H1 (cell line): ENCODE results near the gene DHRS7B. TPM values are rescaled to one million over a fixed set of nuclear protein-coding genes. Genes with fewer than 3 reads are reported as not detected.

Experiments
- CTCF ChIA-PET: fragments of 300-600 bp; sonication (Branson Sonifier 250); formaldehyde crosslinking; loops from one replicate; lab custom pipeline; 2021; ENCODE audit not compliant: partially characterized antibody; lab: Charles Lee
- POLR2A ChIA-PET: fragments of 300-600 bp; sonication (Branson Sonifier 250); formaldehyde crosslinking; loops from one replicate; lab custom pipeline; 2021; ENCODE audit warnings: inconsistent platforms; ENCODE audit not compliant: partially characterized antibody; lab: Charles Lee
- DNase-seq, 2 experiments: peaks; one replicate each; pipeline versions ENCODE4 v3.0.0 to v3.0.0-alpha.2; 2010 to 2022; ENCODE audit warnings: low spot score in 2 of 2, low read depth in 1 of 2, mixed read lengths in 1 of 2
- FAIRE-seq: peaks from 2 replicates; lab custom pipeline; 2011; peaks lifted over from hg19 to GRCh38; lab: Jason Lieb, UNC
- H2AFZ ChIP-seq: 2 replicates; pipeline ENCODE4 v1.8.1; 2012; ENCODE audit warnings: low read length, inconsistent platforms
- H2AK5ac ChIP-seq: 2 replicates; pipeline ENCODE4 v1.6.1; 2013; ENCODE audit warnings: low read depth, low read length
- H2BK120ac ChIP-seq: replicated peaks from 2 replicates; pipeline ENCODE3; 2013; ENCODE audit warnings: low read depth, low read length, inconsistent platforms
- H2BK12ac ChIP-seq: 2 replicates; pipeline ENCODE4 v1.6.1; 2013; ENCODE audit warnings: low read depth, low read length
- H2BK15ac ChIP-seq: 2 replicates; pipeline ENCODE4 v1.6.1; 2013; ENCODE audit warnings: low read length
- H2BK20ac ChIP-seq: 2 replicates; pipeline ENCODE4 v1.6.1; 2013; ENCODE audit warnings: low read length
- H2BK5ac ChIP-seq: 2 replicates; pipeline ENCODE4 v1.6.1; 2013; ENCODE audit warnings: low read depth, low read length
- H3K14ac ChIP-seq: 2 replicates; pipeline ENCODE4 v1.6.1; 2013; ENCODE audit warnings: inconsistent platforms; ENCODE audit not compliant: insufficient read length
- H3K18ac ChIP-seq: 2 replicates; pipeline ENCODE4 v1.6.1; 2013; ENCODE audit warnings: low read length; ENCODE audit errors: extremely low read depth
- H3K23ac ChIP-seq: 2 replicates; pipeline ENCODE4 v1.6.1; 2013; ENCODE audit warnings: inconsistent platforms; ENCODE audit not compliant: insufficient read length
- H3K23me2 ChIP-seq: 2 replicates; pipeline ENCODE4 v1.6.1; 2013; ENCODE audit warnings: low read depth, low read length
- H3K27ac ChIP-seq: 2 replicates; pipeline ENCODE4 v1.6.1; 2011; ENCODE audit warnings: low read depth, low read length, inconsistent platforms
- H3K27me3 ChIP-seq, 4 experiments: replicated peaks in 1 of 4; 1 replicate in 1 of 4; 2 replicates in 3 of 4; pipeline versions ENCODE4 v1.6.1 to v1.8.1; 2011 to 2013; ENCODE audit warnings: low read length in 3 of 4, mild to moderate bottlenecking in 3 of 4, inconsistent platforms in 2 of 4, mixed read lengths in 2 of 4, moderate library complexity in 1 of 4; ENCODE audit not compliant: control insufficient read depth in 3 of 4, insufficient read depth in 3 of 4; ENCODE audit errors: extremely low read depth in 1 of 4
- H3K36me3 ChIP-seq, 4 experiments: 2 replicates each; pipeline versions ENCODE4 v1.6.1 to v1.8.1; 2011 to 2013; ENCODE audit warnings: mild to moderate bottlenecking in 4 of 4, low read length in 3 of 4, moderate library complexity in 2 of 4, control low read depth in 1 of 4, inconsistent platforms in 1 of 4; ENCODE audit not compliant: insufficient read depth in 4 of 4, control insufficient read depth in 2 of 4
- H3K4ac ChIP-seq: replicated peaks from 2 replicates; pipeline ENCODE3; 2013; ENCODE audit warnings: low read length, low read depth, mixed read lengths, inconsistent platforms; ENCODE audit not compliant: insufficient read length
- H3K4me1 ChIP-seq, 4 experiments: replicated peaks in 1 of 4; 1 replicate in 1 of 4; 2 replicates in 3 of 4; pipeline versions ENCODE4 v1.6.1 to v1.8.1; 2011 to 2013; ENCODE audit warnings: low read length in 3 of 4, inconsistent platforms in 2 of 4, mixed read lengths in 1 of 4; ENCODE audit not compliant: insufficient read depth in 4 of 4, control insufficient read depth in 3 of 4
- H3K4me2 ChIP-seq, 2 experiments: 2 replicates each; pipeline versions ENCODE4 v1.6.1 to v1.8.1; 2011 to 2013; ENCODE audit warnings: low read depth in 2 of 2, low read length in 2 of 2, control low read depth in 1 of 2, inconsistent platforms in 1 of 2, mild to moderate bottlenecking in 1 of 2; ENCODE audit not compliant: insufficient read depth in 1 of 2
- H3K4me3 ChIP-seq, 4 experiments: fragments of 200-600, 300-600 bp in 1 of 4; sonication (generic), shearing (Covaris generic), sonication (Bioruptor Twin) in 1 of 4; 2 replicates each; pipeline versions ENCODE4 v1.5.1 to v1.8.1; 2011 to 2016; ENCODE audit warnings: low read length in 4 of 4, low read depth in 3 of 4, control low read depth in 2 of 4, inconsistent platforms in 2 of 4, mild to moderate bottlenecking in 2 of 4, mixed read lengths in 1 of 4, moderate library complexity in 1 of 4; ENCODE audit not compliant: insufficient read depth in 2 of 4; ENCODE audit errors: extremely low read depth in 1 of 4
- H3K56ac ChIP-seq: replicated peaks from 2 replicates; pipeline ENCODE3; 2013; ENCODE audit warnings: low read depth, mild to moderate bottlenecking, mixed read lengths, low read length, inconsistent platforms; ENCODE audit not compliant: insufficient read length
- H3K79me1 ChIP-seq: 2 replicates; pipeline ENCODE4 v1.6.1; 2013; ENCODE audit warnings: low read depth, low read length, control low read depth
- H3K79me2 ChIP-seq, 2 experiments: 2 replicates each; pipeline versions ENCODE4 v1.6.1 to v1.8.1; 2012 to 2013; ENCODE audit warnings: low read length in 2 of 2, mild to moderate bottlenecking in 2 of 2, inconsistent platforms in 1 of 2; ENCODE audit not compliant: insufficient read depth in 2 of 2, control insufficient read depth in 1 of 2
- H3K9ac ChIP-seq, 4 experiments: replicated peaks in 1 of 4; 1 replicate in 1 of 4; 2 replicates in 3 of 4; pipeline versions ENCODE4 v1.6.1 to v1.8.1; 2011 to 2013; ENCODE audit warnings: low read depth in 3 of 4, low read length in 3 of 4, control low read depth in 2 of 4, mild to moderate bottlenecking in 2 of 4, moderate library complexity in 2 of 4, inconsistent platforms in 1 of 4; ENCODE audit errors: extremely low read depth in 1 of 4
- H3K9me3 ChIP-seq, 2 experiments: 2 replicates each; pipeline versions ENCODE4 v1.6.1 to v1.8.1; 2012 to 2013; ENCODE audit warnings: mild to moderate bottlenecking in 2 of 2, moderate library complexity in 2 of 2, control low read depth in 1 of 2, inconsistent platforms in 1 of 2, low read depth in 1 of 2, low read length in 1 of 2, mixed read lengths in 1 of 2; ENCODE audit not compliant: insufficient read depth in 2 of 2
- H4K20me1 ChIP-seq, 2 experiments: replicated peaks in 1 of 2; 2 replicates each; pipeline versions ENCODE3 to v1.8.1; 2011 to 2013; ENCODE audit warnings: inconsistent platforms in 2 of 2, low read length in 2 of 2, mild to moderate bottlenecking in 1 of 2; ENCODE audit not compliant: insufficient read depth in 2 of 2, control insufficient read depth in 1 of 2
- H4K5ac ChIP-seq: 2 replicates; pipeline ENCODE4 v1.6.1; 2013; ENCODE audit warnings: low read length, low read depth, mixed read lengths, inconsistent platforms; ENCODE audit not compliant: insufficient read length
- H4K8ac ChIP-seq: 2 replicates; pipeline ENCODE4 v1.8.0; 2013; ENCODE audit warnings: mild to moderate bottlenecking, moderate library complexity, low read length, inconsistent platforms; ENCODE audit not compliant: insufficient read depth; ENCODE audit errors: extremely low read depth
- H4K91ac ChIP-seq: replicated peaks from 2 replicates; pipeline ENCODE3; 2013; ENCODE audit warnings: low read length, mixed read lengths, inconsistent platforms; ENCODE audit not compliant: insufficient read length
- ASH2L ChIP-seq: fragments of 200-600, 300-600 bp; sonication (generic); IDR thresholded peaks from one replicate; pipeline ENCODE4 v1.7.1; 2017; ENCODE audit warnings: low read length
- CBX8 ChIP-seq: fragments of 300-800, 300-1000 bp; sonication (generic); IDR thresholded peaks from 2 replicates; pipeline ENCODE4 v1.7.1; 2016; ENCODE audit warnings: low read depth, low read length, borderline replicate concordance
- CHD1 ChIP-seq: IDR thresholded peaks from 2 replicates; pipeline ENCODE4 v1.6.1; 2012; ENCODE audit warnings: low read depth, low read length, improper control_type of control experiment
- KDM5A ChIP-seq: fragments of 200-600 bp; IDR thresholded peaks from 2 replicates; pipeline ENCODE4 v1.7.1; 2012; ENCODE audit warnings: mild to moderate bottlenecking, low read length, inconsistent platforms, mixed read lengths
- SIX5 ChIP-seq: IDR thresholded peaks from 2 replicates; pipeline ENCODE4 v1.6.1; 2011; ENCODE audit warnings: mild to moderate bottlenecking, low read depth, low read length
- SP2 ChIP-seq: IDR thresholded peaks from 2 replicates; pipeline ENCODE4 v1.6.1; 2012; ENCODE audit warnings: mild to moderate bottlenecking, low read length, inconsistent platforms
- WGBS, 2 experiments: shearing (Covaris generic) in 1 of 2; methylation state at CpG; one replicate each; pipeline versions ENCODE4 v1.1.6 to v1.1.7; 2013 to 2015; ENCODE audit warnings: low lambda C conversion rate in 2 of 2, mixed read lengths in 2 of 2, inconsistent platforms in 1 of 2, low coverage in 1 of 2, missing lambda C conversion rate in 1 of 2; ENCODE audit not compliant: insufficient replicate concordance in 2 of 2, insufficient coverage in 1 of 2, insufficient read length in 1 of 2; ENCODE audit errors: extremely low coverage in 1 of 2, missing lambda C conversion rate in 1 of 2; 5-methylcytosine and 5-hydroxymethylcytosine counted together
- polyA plus RNA-seq, 7 experiments: library from polyadenylated mRNA; depleted of rRNA in 3 of 7; stranded (reverse) in 5 of 7; unstranded in 2 of 7; fragments of >200 nt in 5 of 7; fragments of 200-250 nt in 2 of 7; gene quantifications; 1 replicate in 5 of 7; 2 replicates in 1 of 7; 4 replicates in 1 of 7; pipeline versions ENCODE4 v1.2.1 to v1.2.3, GENCODE V29; 2011 to 2013; ENCODE audit warnings: missing spikeins in 2 of 7, mixed read lengths in 2 of 7
- total RNA-seq: library from RNA; stranded (reverse); fragmentation: NEBNext Ultra II Directional; extraction: Animal tissue kit (Norgen Biotek cat#: 25700); gene quantifications from 2 replicates; pipeline ENCODE4 v1.2.1, GENCODE V29; 2021

The DHRS7B gene
- total and polyA plus RNA-seq, 2 of the 8 experiments (the other 6 are each of a cell fraction or from before 2014, with no cell fraction given): 11.0 to 27.9 TPM

GRCh38 chr17:21113716-21114115, 13.0 kb upstream of the DHRS7B start:
- Histone ChIP-seq H3K4ac (no peak overlapping the region), H3K27me3 (no peaks in the 10 kb centered on the region), H3K18ac (no peak overlapping the region), H2BK120ac (no peak overlapping the region), H3K79me1 (no peaks in the 10 kb centered on the region), H3K14ac (no peak overlapping the region), H3K4me1 (peaks cover 0 to 6% (median 2%) of the 10 kb centered on the region in 4 experiments; a peak in 3 of 7 replicates), H4K8ac (no peak overlapping the region), H3K27ac (no peak overlapping the region), H4K5ac (no peak overlapping the region), H3K56ac (no peak overlapping the region), H3K23ac (no peak overlapping the region), H2BK5ac (no peak overlapping the region), H3K9me3 (no peaks in the 10 kb centered on the region), H2BK20ac (0 out of 2 replicates have a peak overlapping the region, but pooled peaks have one; percentile 2), H3K23me2 (no peaks in the 10 kb centered on the region), H4K20me1 (no peaks in the 10 kb centered on the region), H3K9ac (no peak overlapping the region), H4K91ac (no peak overlapping the region), H2AFZ (no peak overlapping the region), H2BK15ac (no peak overlapping the region; the same call in 1 of the 2 replicates), H3K4me2 (no peak overlapping the region), H3K36me3 (no peaks in the 10 kb centered on the region), H2BK12ac (no peak overlapping the region), H3K79me2 (no peaks in the 10 kb centered on the region), H3K4me3 (no peak overlapping the region), H2AK5ac (no peak overlapping the region)
- WGBS, 2 experiments: 88% methylated on average over 1 of the region's 1 CpG; no CpG with 5 or more reads in 1 of the 2 experiments
- POLR2A ChIA-PET: no interaction called here
- DNase-seq (no peak), FAIRE-seq (no peak)
- no peak for TF ChIP-seq SP2
- TF ChIP-seq KDM5A: no peak
- no peak for TF ChIP-seq CHD1
- TF ChIP-seq ASH2L: no peak
- TF ChIP-seq SIX5: no peak
- no peak for TF ChIP-seq CBX8
- CTCF ChIA-PET: no interaction called here
